HUES64 (cell line): ENCODE results near the gene AP1B1.

Experiments used
- H3K27ac ChIP-seq: 2 replicates; pipeline ENCODE4 v1.7.0; 2013; ENCODE audit warnings: low read depth, low read length, inconsistent platforms
- H3K27me3 ChIP-seq: 2 replicates; pipeline ENCODE4 v1.6.1; 2013; ENCODE audit warnings: mild to moderate bottlenecking, low read length; ENCODE audit not compliant: insufficient read depth
- H3K36me3 ChIP-seq: 2 replicates; pipeline ENCODE4 v1.6.1; 2013; ENCODE audit warnings: mild to moderate bottlenecking, low read length; ENCODE audit not compliant: insufficient read depth
- H3K4me1 ChIP-seq: 2 replicates; pipeline ENCODE4 v1.6.1; 2013; ENCODE audit warnings: mild to moderate bottlenecking, low read length, moderate library complexity; ENCODE audit not compliant: insufficient read depth
- H3K4me3 ChIP-seq: 2 replicates; pipeline ENCODE4 v1.5.1; 2013; ENCODE audit warnings: mild to moderate bottlenecking, low read length, moderate library complexity
- H3K9ac ChIP-seq: 2 replicates; pipeline ENCODE4 v1.6.1; 2013; ENCODE audit warnings: mild to moderate bottlenecking, low read depth, low read length
- H3K9me3 ChIP-seq: 2 replicates; pipeline ENCODE4 v1.6.1; 2013; ENCODE audit warnings: low read depth, low read length; ENCODE audit not compliant: insufficient read depth
- WGBS: fragments of 150-250, 120-280 bp; methylation state at CpG from one replicate; pipeline ENCODE4 v1.1.7; 2013; ENCODE audit warnings: missing lambda C conversion rate; 5-methylcytosine and 5-hydroxymethylcytosine counted together

AP1B1 gene

DNA sequence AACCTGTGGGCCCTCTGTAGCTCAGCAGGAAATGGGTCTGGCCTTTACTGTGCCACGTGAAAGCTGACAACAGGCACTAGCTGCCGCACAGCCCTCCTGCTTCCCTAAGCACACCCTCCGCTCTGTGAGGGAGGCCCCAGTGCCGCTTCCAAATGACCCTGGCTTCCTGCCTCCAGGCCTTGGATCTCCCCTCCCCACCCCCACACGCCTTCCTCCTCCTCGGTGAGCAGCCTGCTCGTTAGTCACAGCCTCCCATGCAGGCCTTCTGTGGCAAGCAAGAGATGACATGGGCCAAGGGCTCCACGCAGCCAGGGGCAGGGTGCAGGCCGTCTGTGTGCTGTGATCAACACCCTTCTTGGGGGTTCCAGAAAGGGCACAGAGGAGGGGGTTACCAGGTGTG lies 57.6 kb downstream of the AP1B1 start:
- Histone ChIP-seq H3K36me3 (peaks cover 51% of the 10 kb centered on the region), H3K9ac (no peak overlapping the region)
- WGBS: 65% methylated on average over 9 of the region's 9 CpGs

DNA sequence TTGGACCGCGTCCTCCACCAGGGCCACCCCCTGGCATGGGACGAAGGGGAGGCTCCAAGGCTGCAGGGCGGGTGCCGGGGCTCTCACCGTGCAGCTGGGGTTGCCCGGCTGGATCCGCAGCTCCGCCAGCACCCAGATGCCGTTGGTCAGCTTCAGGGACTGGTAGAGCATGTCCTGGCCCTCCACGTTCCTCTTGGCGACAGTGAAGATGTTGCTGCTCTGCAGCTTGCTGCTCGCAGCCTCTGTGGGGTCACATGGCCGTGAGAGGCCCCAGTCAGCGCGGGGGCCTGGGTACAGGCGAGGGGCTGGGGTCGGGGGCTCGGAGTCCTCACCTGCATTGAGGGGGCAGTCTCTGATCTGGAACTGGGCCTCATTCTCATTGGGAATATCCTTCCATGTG lies 58.1 kb downstream of the AP1B1 start:
- Histone ChIP-seq H3K27me3 (no peaks in the 10 kb centered on the region), H3K9ac (no peak overlapping the region; the same call in 1 of the 2 replicates), H3K4me1 (peaks cover 5% of the 10 kb centered on the region; the same call in 1 of the 2 replicates), H3K9me3 (no peaks in the 10 kb centered on the region), H3K27ac (no peak overlapping the region), H3K4me3 (no peak overlapping the region), H3K36me3 (peaks cover 49% of the 10 kb centered on the region)
- 95% methylated on average over 19 of the region's 19 CpGs for WGBS

More for the DNA sequence above, 57.6 kb downstream of the AP1B1 start:
- peaks cover 5% of the 10 kb centered on the region; the same call in 1 of the 2 replicates for H3K4me1 ChIP-seq
- H3K27ac ChIP-seq: no peak overlapping the region
- no peaks in the 10 kb centered on the region for H3K27me3 ChIP-seq
- no peaks in the 10 kb centered on the region for H3K9me3 ChIP-seq
- no peak overlapping the region for H3K4me3 ChIP-seq

DNA sequence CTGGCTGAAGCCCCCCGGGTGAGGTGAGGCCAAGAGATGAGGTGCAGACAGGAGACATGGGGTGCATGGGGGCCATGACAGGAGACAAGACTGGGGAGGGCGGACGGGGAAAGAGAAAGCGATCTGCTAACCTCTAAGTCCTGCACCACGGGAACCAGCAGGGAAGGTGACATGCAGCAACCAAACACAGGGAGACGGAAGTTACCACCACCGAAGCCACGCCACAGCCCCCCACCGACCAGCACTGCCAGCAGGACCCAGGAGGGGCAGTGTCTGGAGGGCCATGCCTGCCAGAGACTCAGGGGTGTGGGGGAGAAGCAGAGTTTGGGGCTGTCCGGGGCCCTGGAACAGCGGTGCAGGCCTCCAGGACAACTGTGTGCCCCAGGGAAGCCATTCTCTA lies 58.8 kb downstream of the AP1B1 start:
- no peak overlapping the region for H3K9ac ChIP-seq
- H3K4me1 ChIP-seq: peaks cover 5% of the 10 kb centered on the region; the same call in 1 of the 2 replicates
- H3K27ac ChIP-seq: no peak overlapping the region
- no peaks in the 10 kb centered on the region for H3K27me3 ChIP-seq
- 94% methylated on average over 11 of the region's 11 CpGs for WGBS
- no peaks in the 10 kb centered on the region for H3K9me3 ChIP-seq
- H3K4me3 ChIP-seq: no peak overlapping the region
- peaks cover 43% of the 10 kb centered on the region for H3K36me3 ChIP-seq

DNA sequence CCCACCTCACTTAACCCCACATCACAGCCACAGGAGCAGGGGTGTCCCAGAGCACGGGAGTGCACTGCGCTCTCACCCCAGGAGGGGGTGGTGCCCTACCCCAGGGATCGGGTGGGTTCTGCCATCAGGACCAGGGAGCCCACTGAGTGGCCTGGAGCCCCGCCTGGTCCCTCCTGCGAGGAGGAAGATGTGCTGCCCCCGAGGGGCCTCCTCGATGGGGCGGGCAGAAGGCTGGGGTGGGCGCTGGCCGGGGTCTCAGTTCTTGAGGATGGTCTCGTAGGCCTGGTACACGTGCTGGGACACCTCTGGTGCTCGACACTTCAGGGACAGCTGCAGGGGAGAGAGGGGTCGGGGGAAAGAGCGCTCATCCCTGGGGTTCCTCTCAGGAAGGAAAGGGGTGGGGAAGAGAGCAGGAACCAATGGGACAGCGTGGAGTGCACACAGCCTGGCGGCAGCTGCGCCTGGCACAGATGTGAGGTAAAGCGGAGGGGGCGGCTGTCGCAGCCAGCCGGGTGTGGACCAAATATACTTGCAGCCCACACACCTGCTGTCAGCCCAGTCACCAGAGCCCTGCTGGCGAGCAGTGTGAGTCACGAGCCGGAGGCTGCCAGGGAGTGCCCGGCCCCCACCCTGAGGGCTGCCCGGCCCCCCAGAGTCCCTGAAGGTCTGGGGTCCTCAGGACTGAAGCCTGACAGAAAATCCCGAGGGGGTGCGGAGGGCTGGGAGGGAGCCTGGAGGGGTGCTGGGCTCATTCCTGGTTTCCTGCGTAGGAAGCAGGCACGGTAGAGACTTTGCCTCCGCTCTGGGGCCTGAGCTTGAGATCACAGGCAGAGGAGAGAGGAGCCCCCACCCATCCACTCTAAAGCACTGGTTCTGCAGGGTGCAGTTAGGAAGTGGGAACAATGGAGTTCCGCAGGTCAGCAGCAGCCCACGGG lies 59.5 kb downstream of the AP1B1 start:
- Histone ChIP-seq H3K27ac (no peak overlapping the region), H3K9me3 (no peaks in the 10 kb centered on the region), H3K36me3 (peaks cover 39% of the 10 kb centered on the region), H3K27me3 (no peaks in the 10 kb centered on the region), H3K4me1 (peaks cover 5% of the 10 kb centered on the region; the same call in 1 of the 2 replicates), H3K4me3 (no peak overlapping the region), H3K9ac (no peak overlapping the region)
- WGBS: 95% methylated on average over 34 of the region's 34 CpGs

DNA sequence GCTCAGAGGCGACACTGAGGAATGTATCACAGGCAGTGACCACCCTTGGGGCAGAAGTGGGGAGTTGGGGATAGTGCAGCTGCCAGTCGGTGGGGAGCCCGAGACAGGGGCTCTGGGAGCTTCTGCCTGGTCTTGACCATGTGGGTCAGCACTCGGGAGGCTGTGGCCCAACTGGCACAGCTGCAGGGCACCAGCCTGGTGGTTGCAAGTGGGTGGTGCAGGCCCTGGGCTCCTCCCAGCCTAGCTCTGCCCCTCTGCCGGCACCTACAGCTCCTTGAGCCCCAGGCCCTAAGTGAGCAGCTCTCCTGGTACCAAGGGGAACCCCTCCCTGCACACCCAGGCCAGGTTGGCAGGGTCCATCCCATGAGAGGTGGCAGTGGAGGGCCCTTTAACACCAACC lies 60.3 kb downstream of the AP1B1 start:
- Histone ChIP-seq H3K9ac (no peak overlapping the region), H3K36me3 (peaks cover 39% of the 10 kb centered on the region), H3K4me1 (peaks cover 5% of the 10 kb centered on the region; the same call in 1 of the 2 replicates), H3K27ac (no peak overlapping the region), H3K4me3 (no peak overlapping the region), H3K9me3 (no peaks in the 10 kb centered on the region), H3K27me3 (no peaks in the 10 kb centered on the region)
- whole genome bisulfite sequencing: 96% methylated on average over 5 of the region's 5 CpGs

DNA sequence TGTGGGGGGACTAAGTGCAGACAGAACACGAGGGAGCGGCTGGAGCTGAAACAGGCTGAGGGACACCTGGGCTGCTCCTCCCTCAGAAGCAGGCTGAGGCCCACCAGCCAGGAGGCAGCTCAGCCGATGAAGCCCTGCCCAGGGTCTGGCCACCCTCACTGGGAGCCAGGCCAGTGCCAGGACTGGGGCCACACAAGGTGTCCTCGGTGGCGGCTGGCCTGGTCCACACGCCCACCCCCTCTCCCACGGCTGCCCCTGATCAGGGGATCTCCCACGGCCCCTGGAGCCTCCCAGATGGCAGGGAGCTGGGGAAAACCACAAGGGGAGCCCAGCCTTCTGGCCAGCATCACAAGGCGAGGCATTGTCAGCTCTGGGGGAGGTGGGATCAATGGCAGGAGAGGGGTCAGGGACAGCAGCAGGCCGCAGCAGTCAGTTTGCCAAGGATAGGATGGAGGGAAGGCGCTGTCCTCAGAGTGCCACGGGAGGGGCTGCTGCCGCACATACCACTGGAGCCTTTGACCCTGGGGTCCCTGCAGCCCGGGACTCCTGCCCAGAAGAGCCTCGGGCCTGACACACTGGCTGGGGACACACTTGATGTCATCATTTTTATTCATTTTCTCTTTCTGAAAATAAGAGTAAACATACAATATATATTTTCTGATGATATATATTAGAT lies 61.1 kb downstream of the AP1B1 start:
- H3K27ac ChIP-seq: no peak overlapping the region
- peaks cover 5% of the 10 kb centered on the region; the same call in 1 of the 2 replicates for H3K4me1 ChIP-seq
- H3K9me3 ChIP-seq: no peaks in the 10 kb centered on the region
- H3K36me3 ChIP-seq: peaks cover 37% of the 10 kb centered on the region
- WGBS: 95% methylated on average over 15 of the region's 15 CpGs
- no peaks in the 10 kb centered on the region for H3K27me3 ChIP-seq
- H3K4me3 ChIP-seq: no peak overlapping the region
- no peak overlapping the region for H3K9ac ChIP-seq

DNA sequence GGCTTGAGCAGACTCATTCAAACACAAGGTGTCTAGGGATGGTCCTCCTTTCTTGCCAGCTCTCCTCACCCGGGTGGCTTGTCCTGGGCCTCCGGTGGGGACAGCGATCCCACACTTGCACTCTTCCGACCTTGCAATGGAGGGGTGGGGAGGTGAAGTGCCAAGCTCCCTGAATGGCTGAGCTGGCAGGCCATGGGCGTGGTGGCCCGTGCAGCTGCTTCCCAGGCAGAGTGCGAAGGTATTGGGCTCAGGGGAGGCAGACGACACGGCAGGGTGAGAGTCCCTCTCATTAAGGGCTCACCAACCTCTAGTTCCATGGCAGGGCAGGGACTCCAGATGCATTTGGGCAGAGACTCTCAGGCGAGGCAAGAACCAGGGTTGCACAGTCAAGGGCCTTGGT lies 61.9 kb downstream of the AP1B1 start:
- Histone ChIP-seq H3K27me3 (no peaks in the 10 kb centered on the region), H3K9ac (no peak overlapping the region), H3K9me3 (no peaks in the 10 kb centered on the region), H3K4me3 (no peak overlapping the region), H3K36me3 (peaks cover 35% of the 10 kb centered on the region), H3K27ac (no peak overlapping the region), H3K4me1 (peaks cover 5% of the 10 kb centered on the region; the same call in 1 of the 2 replicates)
- 93% methylated on average over 10 of the region's 10 CpGs for WGBS

DNA sequence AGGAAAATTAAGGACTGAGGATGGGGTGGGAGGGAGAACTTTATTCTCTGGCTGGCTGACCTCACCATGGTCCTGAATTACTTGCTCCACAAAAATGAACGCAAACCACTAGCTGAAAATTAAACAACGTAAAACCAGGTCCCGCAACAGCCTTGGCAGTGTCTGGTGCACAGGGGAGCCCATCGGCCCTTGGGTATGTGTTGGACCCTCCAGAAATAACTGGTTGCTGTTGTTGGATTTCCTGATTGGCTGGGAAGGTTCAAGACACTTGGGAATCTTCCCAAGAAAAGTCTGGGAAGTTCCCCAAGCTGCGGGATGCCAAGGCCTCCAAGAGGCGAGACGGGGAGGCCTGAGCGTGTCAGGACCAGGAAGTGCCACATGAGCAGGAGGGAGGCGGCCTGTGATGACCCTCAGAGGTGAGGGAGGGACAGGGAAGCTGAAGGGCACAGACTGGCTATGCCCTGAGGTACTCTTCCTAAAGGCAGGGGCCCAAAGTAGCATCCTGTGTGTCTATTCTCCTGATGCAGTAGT lies 62.5 kb downstream of the AP1B1 start:
- H3K4me1 ChIP-seq: peaks cover under 1% of the 10 kb centered on the region; the same call in 1 of the 2 replicates
- no peak overlapping the region for H3K4me3 ChIP-seq
- 87% methylated on average over 9 of the region's 9 CpGs for WGBS
- H3K36me3 ChIP-seq: peaks cover 28% of the 10 kb centered on the region
- H3K9me3 ChIP-seq: no peaks in the 10 kb centered on the region
- no peak overlapping the region for H3K9ac ChIP-seq
- no peaks in the 10 kb centered on the region for H3K27me3 ChIP-seq
- H3K27ac ChIP-seq: no peak overlapping the region

DNA sequence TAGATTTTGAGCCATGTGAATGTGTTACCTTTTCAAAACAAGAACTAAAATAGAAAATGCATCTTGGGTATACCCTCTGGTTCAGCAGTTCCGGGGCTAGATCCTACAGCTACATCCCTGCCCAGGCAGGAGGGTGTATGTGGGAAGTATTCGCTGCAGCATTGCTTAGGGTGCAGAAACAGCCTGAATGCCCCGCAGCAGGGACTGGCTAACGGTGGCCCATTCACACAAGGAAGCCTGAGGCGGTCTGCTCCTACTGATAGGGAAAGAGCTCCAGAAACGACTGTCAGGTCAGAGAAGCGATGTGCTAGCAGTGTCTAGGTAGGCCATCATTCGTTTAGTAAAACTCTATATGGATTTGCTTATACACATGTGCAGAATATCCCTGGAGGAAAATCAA lies 63.0 kb downstream of the AP1B1 start:
- no peak overlapping the region for H3K4me3 ChIP-seq
- WGBS: 88% methylated on average over 8 of the region's 8 CpGs
- peaks cover 23% of the 10 kb centered on the region for H3K36me3 ChIP-seq
- H3K4me1 ChIP-seq: no peaks in the 10 kb centered on the region
- no peak overlapping the region for H3K27ac ChIP-seq
- H3K9me3 ChIP-seq: no peaks in the 10 kb centered on the region
- H3K27me3 ChIP-seq: no peaks in the 10 kb centered on the region
- H3K9ac ChIP-seq: no peak overlapping the region

DNA sequence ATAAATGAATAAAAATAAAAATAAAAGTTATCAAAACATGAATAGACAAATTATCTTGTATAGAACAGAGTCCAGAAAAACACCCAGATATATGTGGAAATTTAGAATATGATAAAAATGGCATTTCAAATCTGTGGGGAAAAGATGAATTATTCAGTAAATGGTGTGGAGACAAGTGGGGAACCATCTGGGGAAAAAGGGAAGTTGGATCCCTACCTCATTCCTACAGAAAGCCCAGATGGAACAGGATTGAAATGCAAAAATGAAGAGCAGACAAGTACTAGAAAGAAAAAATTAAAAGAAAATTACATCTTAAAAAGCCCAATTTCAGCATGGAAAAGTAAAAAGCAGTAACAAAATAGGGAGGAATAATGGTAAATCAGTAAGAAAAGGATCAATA lies 64.7 kb downstream of the AP1B1 start:
- peaks cover 9% of the 10 kb centered on the region for H3K36me3 ChIP-seq
- H3K9ac ChIP-seq: no peak overlapping the region
- H3K4me1 ChIP-seq: no peaks in the 10 kb centered on the region
- no peak overlapping the region for H3K27ac ChIP-seq
- no peaks in the 10 kb centered on the region for H3K9me3 ChIP-seq
- H3K4me3 ChIP-seq: no peak overlapping the region
- no peaks in the 10 kb centered on the region for H3K27me3 ChIP-seq

DNA sequence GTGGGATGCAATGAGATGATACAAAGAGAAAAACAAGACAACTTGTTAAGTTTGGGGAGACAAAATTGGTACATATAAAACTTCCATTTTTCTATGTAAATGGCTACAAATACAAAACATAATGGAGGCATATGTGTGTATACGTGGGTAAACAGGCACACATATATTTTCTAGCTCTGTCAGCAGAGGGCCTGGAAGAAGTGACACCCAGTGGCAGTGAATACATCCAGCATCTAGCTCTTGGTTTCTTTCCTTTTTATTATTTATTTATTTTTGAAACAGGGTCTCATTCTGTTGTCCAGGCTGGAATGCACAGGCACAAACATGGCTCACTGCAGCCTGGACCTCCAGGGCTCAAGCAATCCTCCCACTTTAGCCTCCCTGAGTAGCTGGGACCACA lies 67.8 kb downstream of the AP1B1 start:
- 69% methylated on average over 1 of the region's 1 CpG for WGBS
- H3K36me3 ChIP-seq: no peaks in the 10 kb centered on the region
- no peak overlapping the region for H3K9ac ChIP-seq
- no peaks in the 10 kb centered on the region for H3K4me1 ChIP-seq
- H3K27me3 ChIP-seq: peaks cover 18% of the 10 kb centered on the region
- no peaks in the 10 kb centered on the region for H3K9me3 ChIP-seq
- no peak overlapping the region for H3K4me3 ChIP-seq
- no peak overlapping the region for H3K27ac ChIP-seq
